Measurements from ENCODE around the gene SELENON. TPM values are rescaled to one million over a fixed set of nuclear protein-coding genes. Genes with fewer than 3 reads are reported as not detected.

The SELENON gene
- total RNA-seq, 1 donor from 2014 or later: 95.9 TPM

DNA sequence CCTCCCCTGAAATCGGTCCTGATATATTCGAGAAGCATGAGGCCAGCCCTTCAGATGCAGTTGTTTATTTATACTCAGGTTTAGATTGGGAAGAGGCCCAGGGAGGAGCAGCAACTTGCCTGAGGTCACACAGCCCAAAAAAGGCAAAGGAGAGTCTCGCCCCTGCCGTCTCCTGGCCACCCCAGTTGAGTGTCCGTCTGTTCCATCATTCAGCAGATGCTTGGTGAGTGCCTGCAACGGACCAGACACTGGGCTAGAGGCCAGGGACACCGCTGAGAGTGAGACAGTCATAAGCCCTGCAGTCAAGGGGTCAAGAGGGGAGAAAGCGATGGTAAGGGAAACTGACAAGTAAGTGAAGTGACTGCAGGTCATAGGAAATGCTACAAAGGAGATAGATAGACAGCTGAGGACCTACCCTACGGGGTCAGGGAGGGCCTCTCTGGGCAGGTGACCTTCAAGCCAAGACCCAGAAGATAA, 15.4 kb upstream of the SELENON start:
- peaks cover 4% of the 10 kb centered on the region for H3K4me1 ChIP-seq
- peaks cover 23% of the 10 kb centered on the region for H3K36me3 ChIP-seq
- TF ChIP-seq, protein P1, sequence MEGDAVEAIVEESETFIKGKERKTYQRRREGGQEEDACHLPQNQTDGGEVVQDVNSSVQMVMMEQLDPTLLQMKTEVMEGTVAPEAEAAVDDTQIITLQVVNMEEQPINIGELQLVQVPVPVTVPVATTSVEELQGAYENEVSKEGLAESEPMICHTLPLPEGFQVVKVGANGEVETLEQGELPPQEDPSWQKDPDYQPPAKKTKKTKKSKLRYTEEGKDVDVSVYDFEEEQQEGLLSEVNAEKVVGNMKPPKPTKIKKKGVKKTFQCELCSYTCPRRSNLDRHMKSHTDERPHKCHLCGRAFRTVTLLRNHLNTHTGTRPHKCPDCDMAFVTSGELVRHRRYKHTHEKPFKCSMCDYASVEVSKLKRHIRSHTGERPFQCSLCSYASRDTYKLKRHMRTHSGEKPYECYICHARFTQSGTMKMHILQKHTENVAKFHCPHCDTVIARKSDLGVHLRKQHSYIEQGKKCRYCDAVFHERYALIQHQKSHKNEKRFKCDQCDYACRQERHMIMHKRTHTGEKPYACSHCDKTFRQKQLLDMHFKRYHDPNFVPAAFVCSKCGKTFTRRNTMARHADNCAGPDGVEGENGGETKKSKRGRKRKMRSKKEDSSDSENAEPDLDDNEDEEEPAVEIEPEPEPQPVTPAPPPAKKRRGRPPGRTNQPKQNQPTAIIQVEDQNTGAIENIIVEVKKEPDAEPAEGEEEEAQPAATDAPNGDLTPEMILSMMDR (IDR thresholded peaks at IDR 0.05): no peak
- H3K4me3 ChIP-seq: no peak overlapping the region
- H3K27ac ChIP-seq: no peak overlapping the region
- H3K9me3 ChIP-seq: no peaks in the 10 kb centered on the region
- ATAC-seq (no peak), DNase-seq (no peak)
- no peaks in the 10 kb centered on the region for H3K27me3 ChIP-seq
- intact Hi-C loops (cut with DNase I): no loop called here

DNA sequence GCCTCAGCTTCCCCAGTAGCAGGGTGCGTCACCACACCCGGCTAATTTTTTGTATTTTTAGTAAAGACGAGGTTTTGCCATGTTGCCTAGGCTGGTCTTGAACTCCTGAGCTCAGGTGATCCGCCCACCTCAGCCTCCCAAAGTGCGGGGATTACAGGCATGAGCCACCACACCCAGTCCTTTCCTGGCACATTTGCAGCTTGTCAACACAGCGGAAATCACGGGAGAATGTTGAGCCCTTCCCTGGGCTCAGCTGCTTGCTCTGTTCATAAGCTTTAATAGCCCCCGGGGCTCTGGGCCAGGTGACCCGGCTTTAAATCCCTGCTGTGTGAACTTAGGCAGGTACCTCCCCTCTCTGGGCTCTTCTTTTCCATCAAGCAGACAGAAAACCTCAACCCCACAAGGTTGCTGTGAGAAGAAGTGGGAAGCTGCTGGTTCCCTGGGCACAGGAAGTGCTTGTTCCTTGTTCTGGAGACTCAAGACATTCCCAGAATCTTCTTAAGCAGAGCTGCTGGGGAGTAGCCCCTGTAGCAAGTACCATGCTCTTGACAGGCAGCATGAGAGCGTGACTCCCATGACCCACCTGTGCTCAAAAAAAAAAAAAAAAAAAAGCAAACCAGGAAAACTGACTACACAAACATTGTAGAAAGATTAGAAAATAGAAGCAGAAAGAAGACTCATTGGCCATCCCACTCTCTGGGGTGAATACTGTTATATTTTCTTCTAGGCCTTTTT, 14.5 kb upstream of the SELENON start:
- ATAC-seq (no peak), DNase-seq (no peak)
- Histone ChIP-seq H3K36me3 (peaks cover 23% of the 10 kb centered on the region), H3K27me3 (no peaks in the 10 kb centered on the region), H3K4me3 (no peak overlapping the region), H3K9me3 (no peaks in the 10 kb centered on the region), H3K27ac (no peak overlapping the region), H3K4me1 (peaks cover 4% of the 10 kb centered on the region)
- TF ChIP-seq, protein P1 (IDR thresholded peaks at IDR 0.05): no peak
- intact Hi-C loops (cut with DNase I): no loop called here

DNA sequence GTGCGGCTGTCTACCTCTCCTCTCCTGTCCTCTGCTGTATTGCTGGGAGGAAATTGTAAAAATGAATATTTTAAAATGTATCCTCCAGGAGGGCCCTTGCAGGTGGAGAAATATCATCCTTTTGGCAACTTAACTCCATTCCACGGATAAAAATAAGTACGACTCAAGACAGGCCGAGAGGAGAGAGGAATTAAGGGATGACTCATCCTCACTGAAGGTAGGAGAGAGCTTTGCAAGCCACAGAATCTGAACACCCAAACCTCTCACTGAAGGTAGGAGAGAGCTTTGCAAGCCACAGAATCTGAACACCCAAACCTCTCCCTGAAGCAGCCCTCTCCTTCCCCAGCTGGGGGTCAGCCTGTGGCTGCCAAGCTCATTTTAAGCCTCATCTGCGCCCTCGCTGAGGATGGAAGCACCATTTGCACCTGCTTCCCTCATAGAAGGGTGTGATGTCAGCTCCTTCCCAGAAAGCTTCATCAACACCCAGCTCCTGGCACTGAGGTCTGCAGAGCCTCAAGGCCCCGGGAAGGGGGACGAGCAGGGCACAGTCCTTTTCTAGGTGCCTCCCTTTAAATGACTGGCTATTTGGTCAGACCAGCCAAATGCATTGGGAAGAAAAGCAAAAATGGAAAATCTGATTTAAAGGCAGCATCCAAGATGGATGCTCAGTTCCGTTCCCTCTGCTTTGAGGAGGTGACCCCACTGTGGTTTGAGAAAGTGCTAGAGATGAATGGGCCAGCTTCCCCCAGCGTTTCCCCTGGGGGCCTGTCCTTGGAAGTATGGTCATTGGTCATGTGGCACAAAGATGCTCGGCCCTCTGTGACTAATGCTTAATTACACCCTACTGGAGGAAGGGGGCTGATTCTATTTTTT, 12.9 kb upstream of the SELENON start:
- intact Hi-C loops (cut with DNase I): no loop called here
- DNase-seq (no peak), ATAC-seq (no peak)
- Histone ChIP-seq H3K4me3 (no peak overlapping the region), H3K9me3 (no peaks in the 10 kb centered on the region), H3K36me3 (peaks cover 23% of the 10 kb centered on the region), H3K27ac (no peak overlapping the region), H3K4me1 (peaks cover 4% of the 10 kb centered on the region), H3K27me3 (no peaks in the 10 kb centered on the region)
- TF ChIP-seq, protein P1 (IDR thresholded peaks at IDR 0.05): no peak

DNA sequence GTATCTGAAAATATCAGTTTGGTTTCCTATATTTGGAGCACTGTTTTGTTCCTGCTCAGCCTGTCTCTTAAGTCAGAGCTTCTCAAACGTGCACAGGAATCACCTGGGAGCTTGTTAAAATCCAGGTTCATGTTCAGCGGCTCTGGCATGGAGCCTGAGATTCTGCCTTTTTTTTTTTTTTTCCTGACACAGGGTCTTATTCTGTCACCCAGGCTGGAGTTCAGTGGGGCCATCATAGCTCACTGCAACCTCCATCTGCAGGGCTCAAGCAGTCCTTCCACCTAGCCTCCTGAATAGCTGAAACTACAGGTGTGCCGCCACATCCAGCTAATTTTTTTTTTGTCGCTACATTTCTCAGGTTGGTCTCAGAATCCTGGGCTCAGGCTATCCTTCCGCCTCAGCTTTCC, 12.2 kb upstream of the SELENON start:
- TF ChIP-seq, protein P1 (IDR thresholded peaks at IDR 0.05): no peak
- no peaks in the 10 kb centered on the region for H3K9me3 ChIP-seq
- intact Hi-C loops (cut with DNase I): no loop called here
- ATAC-seq (no peak), DNase-seq (no peak)
- no peak overlapping the region for H3K27ac ChIP-seq
- peaks cover 4% of the 10 kb centered on the region for H3K4me1 ChIP-seq
- no peaks in the 10 kb centered on the region for H3K27me3 ChIP-seq
- H3K4me3 ChIP-seq: no peak overlapping the region
- peaks cover 23% of the 10 kb centered on the region for H3K36me3 ChIP-seq

DNA sequence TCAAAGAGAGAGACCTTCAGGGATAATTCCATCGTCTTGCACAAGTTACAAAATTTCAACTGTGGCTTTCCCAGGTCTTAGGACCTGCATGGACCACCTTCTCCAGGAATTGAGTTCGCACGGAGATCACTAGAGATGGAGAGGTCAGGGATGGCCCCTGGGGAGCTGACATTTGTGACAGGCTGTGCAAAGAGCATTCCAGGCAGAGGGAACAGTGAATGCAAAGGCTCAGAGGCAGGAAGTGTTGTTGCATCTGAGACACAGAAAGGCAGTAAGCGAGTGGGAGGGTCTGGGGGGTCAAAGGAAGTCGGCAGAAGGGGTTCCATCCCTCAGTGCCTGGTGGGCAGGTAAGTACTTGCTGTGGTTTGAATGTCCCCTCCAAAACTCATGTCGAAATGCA, 9.5 kb upstream of the SELENON start:
- no peaks in the 10 kb centered on the region for H3K9me3 ChIP-seq
- TF ChIP-seq, protein P1 (IDR thresholded peaks at IDR 0.05): no peak
- H3K27me3 ChIP-seq: no peaks in the 10 kb centered on the region
- H3K4me1 ChIP-seq: peaks cover 2% of the 10 kb centered on the region
- H3K27ac ChIP-seq: no peak overlapping the region
- no peak for ATAC-seq
- H3K4me3 ChIP-seq: no peak overlapping the region
- no peak for DNase-seq
- intact Hi-C loops (cut with DNase I): loop anchor here (10.0 kb wide), 1 partner anchor 176 kb away; the partner anchor contains the start of gene MAN1C1
- peaks cover 6% of the 10 kb centered on the region for H3K36me3 ChIP-seq
